GM12875 (cell line): ENCODE measurements around the gene SLC44A1.

ENCODE experiments used
- H3K4me3 ChIP-seq: one replicate; pipeline ENCODE4 v1.5.1; 2011; ENCODE audit warnings: low read depth, low read length, control low read depth
- CTCF ChIP-seq: IDR thresholded peaks from 2 replicates; pipeline ENCODE4 v1.5.1; 2011; ENCODE audit warnings: low read depth, mild to moderate bottlenecking, control low read depth, inconsistent platforms, low read length, moderate library complexity, borderline replicate concordance; ENCODE audit not compliant: insufficient read depth

Gene SLC44A1

GRCh38 chr9:105242062-105242461 lies 2.4 kb upstream of the SLC44A1 start:
- H3K4me3 ChIP-seq, result no peak overlapping the region
- TF ChIP-seq CTCF, result no peak

- H3K4me3 ChIP-seq, result no peak overlapping the region
- TF ChIP-seq CTCF, result no peak
Observed at GRCh38 chr9:105242557-105242956, 1.9 kb upstream of the SLC44A1 start.

GRCh38 chr9:105243015-105243686 lies 1.3 kb upstream of the SLC44A1 start:
- H3K4me3 ChIP-seq, result no peak overlapping the region

GRCh38 chr9:105244734-105245028 lies 230 bp downstream of the SLC44A1 start:
- TF ChIP-seq CTCF, result no peak

More at GRCh38 chr9:105243015-105243686, 1.3 kb upstream of the SLC44A1 start:
- no peak for TF ChIP-seq CTCF

GRCh38 chr9:105245029-105245890 lies 809 bp downstream of the SLC44A1 start:
- TF ChIP-seq CTCF, result peak; percentile 11; the same call in 1 of the 2 replicates
- H3K4me3 ChIP-seq, result peak overlapping the region; percentile 61

More at GRCh38 chr9:105244734-105245028, 230 bp downstream of the SLC44A1 start:
- peak overlapping the region; percentile 61 for H3K4me3 ChIP-seq

GRCh38 chr9:105245891-105246161 lies 1.4 kb downstream of the SLC44A1 start:
- no peak for TF ChIP-seq CTCF
- no peak overlapping the region for H3K4me3 ChIP-seq

- no peak overlapping the region for H3K4me3 ChIP-seq
- no peak for TF ChIP-seq CTCF
Observed at GRCh38 chr9:105246656-105247173, 2.3 kb downstream of the SLC44A1 start.
